Psoas muscle (tissue), 8 donors: ENCODE results near the gene TFG. TPM values are rescaled to one million over a fixed set of nuclear protein-coding genes. Genes with fewer than 3 reads are reported as not detected.
A peak's percentile ranks its signal among the peaks of the same experiment; 100 is the strongest.

ENCODE experiments used
- ATAC-seq, 4 donors: fragments of 200-7000 bp; cut with Tn5 transposase; one replicate each; pipeline ENCODE4 v1.9.1; 2020; ENCODE audit warnings: moderate library complexity in 3 of 4, mild to moderate bottlenecking in 2 of 4
- DNase-seq, 2 donors: peaks; one replicate each; pipeline ENCODE4 v3.0.0-alpha.2; 2020
- H3K27ac ChIP-seq: fragments of 200-600 bp; one replicate; pipeline ENCODE4 v1.8.0; 2022
- H3K27me3 ChIP-seq, 3 donors: fragments of 200-600 bp in 1 of 3; one replicate each; pipeline versions ENCODE4 v1.6.1 to v1.8.0; 2013 to 2022; ENCODE audit warnings: low read length in 2 of 3, mild to moderate bottlenecking in 2 of 3, moderate library complexity in 1 of 3; ENCODE audit not compliant: insufficient read depth in 3 of 3
- H3K36me3 ChIP-seq, 2 donors: fragments of 200-600 bp in 1 of 2; one replicate each; pipeline versions ENCODE4 v1.6.1 to v1.8.0; 2013 to 2022; ENCODE audit warnings: low read depth in 1 of 2, mild to moderate bottlenecking in 1 of 2, moderate library complexity in 1 of 2; ENCODE audit not compliant: insufficient read depth in 1 of 2
- H3K4me1 ChIP-seq: fragments of 200-600 bp; one replicate; pipeline ENCODE4 v1.8.0; 2022
- H3K4me3 ChIP-seq: fragments of 200-600 bp; one replicate; pipeline ENCODE4 v1.8.0; 2022; ENCODE audit warnings: mild to moderate bottlenecking
- H3K9me3 ChIP-seq: fragments of 200-600 bp; one replicate; pipeline ENCODE4 v1.8.0; 2022
- CTCF ChIP-seq: fragments of 200-600 bp; IDR thresholded peaks from one replicate; pipeline ENCODE4 v1.8.0; 2022; ENCODE audit warnings: antibody characterized with exemption
- WGBS, 3 donors: extraction: QIAGEN DNeasy Blood & Tissue Kit; methylation state at CpG; one replicate each; pipeline versions ENCODE4 v1.1.6 to v1.1.7; 2013; 5-methylcytosine and 5-hydroxymethylcytosine counted together
- intact Hi-C, 2 donors: fragments of 100-400 bp; cut with DNase I; formaldehyde crosslinking; loops; one replicate each; pipeline versions ENCODE4 v1.11.0 to v1.14.2; 2022
- polyA plus RNA-seq, 3 donors: library from polyadenylated mRNA; stranded (reverse); fragments of 200-250 nt; gene quantifications; one replicate each; pipeline ENCODE4 v1.2.3, GENCODE V29; 2013
- total RNA-seq, 4 donors: library from RNA; stranded (reverse); fragmentation: NEBNext Ultra II Directional in 2 of 4; extraction: Animal tissue kit (Norgen Biotek cat#: 25700) in 2 of 4; gene quantifications; one replicate each; pipeline versions ENCODE4 v1.2.1 to v1.2.4, GENCODE V29; 2021 to 2023
- donor health status: healthy with polysubstance abuse.
- donor health status: DM: no; HTN: no; CAD: no; lungs with moderate emphysema.
- donor health status: Bipolar disorder and iron deficiency.
- donor health status: healthy.
- donor health status: DM: yes; HTN: yes; CAD: no.
- donor health status: DM: no; HTN: no; CAD: no.
- donor health status: DM: no; HTN: no; CAD: no.
- donor health status: DM: yes; HTN: yes; CAD: no.

Gene TFG
- total and polyA plus RNA-seq, 7 donors = 55.8 to 129 (median 65.8) TPM

GRCh38 chr3:100746092-100746491, 36.8 kb downstream of the TFG start:
- no peaks in the 10 kb centered on the region for H3K27me3 ChIP-seq
- DNase-seq (no peak), ATAC-seq (peak in 3 of 4 donors; percentile 46 to 89 (median 57))
- no peak overlapping the region for H3K4me3 ChIP-seq
- WGBS, 3 donors = 51 to 60% (median 53%) methylated on average over 3 of the region's 3 CpGs
- H3K9me3 ChIP-seq = no peaks in the 10 kb centered on the region
- peak overlapping the region; percentile 19 for H3K27ac ChIP-seq
- TF ChIP-seq CTCF = no peak
- peaks cover 9% of the 10 kb centered on the region for H3K4me1 ChIP-seq
- peaks cover 7 to 91% of the 10 kb centered on the region in 2 donors for H3K36me3 ChIP-seq
- intact Hi-C loops = no loop called here

DNA sequence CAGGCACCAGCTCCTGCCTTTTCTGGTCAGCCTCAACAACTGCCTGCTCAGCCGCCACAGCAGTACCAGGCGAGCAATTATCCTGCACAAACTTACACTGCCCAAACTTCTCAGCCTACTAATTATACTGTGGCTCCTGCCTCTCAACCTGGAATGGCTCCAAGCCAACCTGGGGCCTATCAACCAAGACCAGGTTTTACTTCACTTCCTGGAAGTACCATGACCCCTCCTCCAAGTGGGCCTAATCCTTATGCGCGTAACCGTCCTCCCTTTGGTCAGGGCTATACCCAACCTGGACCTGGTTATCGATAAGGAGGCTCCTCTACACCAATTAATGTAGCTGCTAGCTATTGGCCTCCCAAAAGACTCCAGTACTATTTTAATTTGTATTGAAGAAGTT, 38.9 kb downstream of the TFG start:
- no peaks in the 10 kb centered on the region for H3K9me3 ChIP-seq
- no peak overlapping the region for H3K27ac ChIP-seq
- 97 to 98% (median 97%) methylated on average over 6 of the region's 6 CpGs for WGBS, 3 donors
- no peak overlapping the region for H3K4me3 ChIP-seq
- H3K4me1 ChIP-seq = peaks cover 9% of the 10 kb centered on the region
- no peak for TF ChIP-seq CTCF
- ATAC-seq (no peak), DNase-seq (no peak)
- intact Hi-C loops = no loop called here
- peaks cover 9 to 84% of the 10 kb centered on the region in 2 donors for H3K36me3 ChIP-seq
- H3K27me3 ChIP-seq = no peaks in the 10 kb centered on the region

GRCh38 chr3:100748967-100749366, 39.7 kb downstream of the TFG start:
- Histone ChIP-seq H3K9me3 (no peaks in the 10 kb centered on the region), H3K36me3 (peaks cover 9 to 79% of the 10 kb centered on the region in 2 donors), H3K4me3 (no peak overlapping the region), H3K27me3 (no peaks in the 10 kb centered on the region), H3K4me1 (peaks cover 15% of the 10 kb centered on the region), H3K27ac (no peak overlapping the region)
- TF ChIP-seq CTCF = no peak
- intact Hi-C loops = no loop called here
- DNase-seq = no peak
- no peak for ATAC-seq
- WGBS, 3 donors = 34 to 65% (median 64%) methylated on average over 2 of the region's 2 CpGs

DNA sequence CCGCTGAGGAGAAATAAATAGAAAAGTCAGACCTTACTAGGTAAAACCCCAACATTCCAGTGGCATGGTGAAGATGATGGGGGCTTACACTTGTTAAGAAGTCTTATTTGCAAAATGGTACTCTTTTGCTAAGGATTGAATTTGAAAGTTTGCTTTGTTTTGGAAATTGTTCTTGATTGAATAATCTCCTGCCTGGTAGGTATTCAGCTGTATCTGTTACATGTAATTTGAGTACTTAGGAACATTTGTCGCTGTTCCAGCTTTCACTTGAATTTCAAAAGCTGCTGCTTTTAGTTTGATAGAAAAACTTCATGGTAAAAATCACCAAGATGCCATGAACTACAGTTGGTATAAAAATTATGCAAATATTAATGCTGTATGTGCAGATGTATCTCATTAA, 44.6 kb downstream of the TFG start:
- WGBS, 3 donors = 30 to 36% (median 33%) methylated on average over 2 of the region's 2 CpGs
- intact Hi-C loops = no loop called here
- no peak overlapping the region for H3K4me3 ChIP-seq
- TF ChIP-seq CTCF = no peak
- peak overlapping the region; percentile 31 for H3K27ac ChIP-seq
- H3K4me1 ChIP-seq = peaks cover 30% of the 10 kb centered on the region
- H3K36me3 ChIP-seq = peaks cover 8 to 37% of the 10 kb centered on the region in 2 donors
- H3K27me3 ChIP-seq = no peaks in the 10 kb centered on the region
- no peak for DNase-seq
- peak in 2 of 4 donors; percentile 39 to 59 for ATAC-seq
- H3K9me3 ChIP-seq = no peaks in the 10 kb centered on the region
